Stimulated activated CD4-positive, alpha-beta T cell treated with anti-CD3 and anti-CD28 coated beads, Interleukin-1b, Interleukin-23, amount 100 ng/mL, for 1 hour (primary cell): ENCODE data around the gene B4GALT3.

Experiments
- DNase-seq, 2 donors: peaks; one replicate each; pipeline ENCODE4 v3.0.0-alpha.2; 2020; ENCODE audit warnings: low read depth in 2 of 2

B4GALT3 gene

GRCh38 chr1:161206411-161207140 lies 29.3 kb upstream of the B4GALT3 start:
- DNase-seq: no peak

GRCh38 chr1:161201836-161202712 lies 24.8 kb upstream of the B4GALT3 start, which contains the start of gene NDUFS2:
Gene NDUFS2 (plus strand): TSS chr1:161202367. CDS start chr1:161202386, 19 bp downstream.
- DNase-seq: peak; percentile 68 to 86

GRCh38 chr1:161200992-161201835 lies 23.9 kb upstream of the B4GALT3 start:
- no peak for DNase-seq

- no peak for DNase-seq
These were observed 23.2 kb upstream of the B4GALT3 start for GRCh38 chr1:161200421-161200991.

GRCh38 chr1:161199506-161200139 lies 22.3 kb upstream of the B4GALT3 start:
- DNase-seq: no peak

GRCh38 chr1:161198897-161199431 lies 21.7 kb upstream of the B4GALT3 start, which contains the start of gene ADAMTS4:
Gene ADAMTS4 (minus strand): TSS chr1:161199054. CDS start chr1:161198627, 427 bp downstream.
- DNase-seq: no peak

- DNase-seq: no peak
These were observed 21.0 kb upstream of the B4GALT3 start for GRCh38 chr1:161198194-161198896.

GRCh38 chr1:161197560-161198193 lies 20.4 kb upstream of the B4GALT3 start:
- no peak for DNase-seq

GRCh38 chr1:161196521-161197451 lies 19.5 kb upstream of the B4GALT3 start:
- DNase-seq: no peak

GRCh38 chr1:161196111-161196510 lies 18.8 kb upstream of the B4GALT3 start:
- DNase-seq: no peak

- no peak for DNase-seq
These were observed 17.9 kb upstream of the B4GALT3 start for GRCh38 chr1:161195171-161195570.

- DNase-seq: no peak
These were observed 16.4 kb upstream of the B4GALT3 start for GRCh38 chr1:161193561-161194235.

- DNase-seq: peak in 1 of 2 donors; percentile 31
These were observed 15.5 kb upstream of the B4GALT3 start for GRCh38 chr1:161192476-161193465.

- no peak for DNase-seq
These were observed 14.7 kb upstream of the B4GALT3 start for GRCh38 chr1:161191971-161192370.

- no peak for DNase-seq
These were observed 13.7 kb upstream of the B4GALT3 start for GRCh38 chr1:161190962-161191521.

GRCh38 chr1:161189036-161189435 lies 11.7 kb upstream of the B4GALT3 start:
- DNase-seq: no peak
